GM10266 (cell line): Measurements from ENCODE around the gene CDH24.

Experiments used
- DNase-seq: peaks from one replicate; pipeline ENCODE4 v3.0.0; 2012; ENCODE audit errors: extremely low spot score
- TF ChIP-seq, protein P1 (sequence below): IDR thresholded peaks from 2 replicates; pipeline ENCODE4 v1.5.1; 2012; ENCODE audit warnings: mild to moderate bottlenecking, low read depth; ENCODE audit not compliant: control insufficient read depth, insufficient read depth; ENCODE audit errors: missing control alignments

CDH24 gene

DNA sequence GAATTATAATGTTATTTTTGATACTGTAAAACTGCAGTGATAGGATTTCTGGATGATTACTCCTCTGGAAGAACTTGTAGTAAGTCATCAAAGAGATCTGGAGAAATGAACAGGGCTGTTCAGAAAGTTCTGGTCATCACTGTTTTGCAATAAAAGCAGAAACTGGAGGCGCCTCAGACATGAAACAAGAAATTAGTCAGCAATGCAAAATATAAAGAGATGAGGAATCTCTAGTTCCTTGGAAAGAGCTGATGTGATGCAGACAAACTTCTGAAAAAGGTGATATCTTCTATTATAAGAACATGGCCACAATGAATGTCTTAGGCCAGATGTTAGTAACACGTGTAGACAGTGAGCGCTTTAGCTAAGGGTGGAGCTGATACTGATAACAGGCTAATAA, 28.1 kb upstream of the CDH24 start:
- TF ChIP-seq, protein P1, sequence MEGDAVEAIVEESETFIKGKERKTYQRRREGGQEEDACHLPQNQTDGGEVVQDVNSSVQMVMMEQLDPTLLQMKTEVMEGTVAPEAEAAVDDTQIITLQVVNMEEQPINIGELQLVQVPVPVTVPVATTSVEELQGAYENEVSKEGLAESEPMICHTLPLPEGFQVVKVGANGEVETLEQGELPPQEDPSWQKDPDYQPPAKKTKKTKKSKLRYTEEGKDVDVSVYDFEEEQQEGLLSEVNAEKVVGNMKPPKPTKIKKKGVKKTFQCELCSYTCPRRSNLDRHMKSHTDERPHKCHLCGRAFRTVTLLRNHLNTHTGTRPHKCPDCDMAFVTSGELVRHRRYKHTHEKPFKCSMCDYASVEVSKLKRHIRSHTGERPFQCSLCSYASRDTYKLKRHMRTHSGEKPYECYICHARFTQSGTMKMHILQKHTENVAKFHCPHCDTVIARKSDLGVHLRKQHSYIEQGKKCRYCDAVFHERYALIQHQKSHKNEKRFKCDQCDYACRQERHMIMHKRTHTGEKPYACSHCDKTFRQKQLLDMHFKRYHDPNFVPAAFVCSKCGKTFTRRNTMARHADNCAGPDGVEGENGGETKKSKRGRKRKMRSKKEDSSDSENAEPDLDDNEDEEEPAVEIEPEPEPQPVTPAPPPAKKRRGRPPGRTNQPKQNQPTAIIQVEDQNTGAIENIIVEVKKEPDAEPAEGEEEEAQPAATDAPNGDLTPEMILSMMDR = no peak
- no peak for DNase-seq

DNA sequence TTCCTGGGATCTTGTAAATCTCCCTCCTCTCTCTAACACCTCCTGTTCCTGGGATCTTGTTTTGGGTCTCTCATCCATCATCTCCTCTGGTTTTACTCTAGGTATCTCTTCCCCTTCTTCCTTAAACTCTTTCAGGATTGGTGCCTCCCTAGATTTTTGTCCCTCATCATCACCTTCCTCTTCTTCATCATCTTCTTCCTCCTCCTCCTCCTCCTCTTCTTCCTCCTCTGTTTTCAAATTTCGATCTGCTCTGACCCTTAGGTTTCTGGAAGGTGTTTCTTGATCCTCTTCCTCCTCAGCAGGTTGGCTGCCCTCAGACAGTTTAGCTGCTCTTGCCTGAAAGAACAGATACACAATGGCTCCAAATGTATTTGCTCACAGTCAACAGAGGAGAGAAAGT, 23.2 kb upstream of the CDH24 start:
- no peak for DNase-seq
- TF ChIP-seq, protein P1 = no peak

DNA sequence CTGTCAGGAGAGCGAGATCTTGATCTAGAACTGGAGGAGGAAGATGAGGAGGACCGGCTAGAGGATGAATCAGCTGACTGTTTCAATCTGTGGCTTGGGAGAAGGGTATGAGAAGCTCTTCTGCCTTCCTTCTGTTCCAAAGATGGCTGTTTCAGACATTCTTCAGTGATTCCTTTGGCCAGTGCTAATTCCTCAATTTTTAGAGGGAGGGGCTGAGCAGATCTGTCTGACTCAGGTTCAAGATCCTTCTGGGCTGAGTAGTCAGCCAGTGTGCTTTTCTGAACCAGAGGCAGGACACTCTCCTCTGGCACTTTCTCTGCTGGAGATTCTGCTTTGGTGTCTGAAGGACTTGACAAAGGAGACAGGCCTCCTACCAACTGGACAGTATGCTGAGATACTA, 22.4 kb upstream of the CDH24 start:
- no peak for DNase-seq
- TF ChIP-seq, protein P1 = no peak

DNA sequence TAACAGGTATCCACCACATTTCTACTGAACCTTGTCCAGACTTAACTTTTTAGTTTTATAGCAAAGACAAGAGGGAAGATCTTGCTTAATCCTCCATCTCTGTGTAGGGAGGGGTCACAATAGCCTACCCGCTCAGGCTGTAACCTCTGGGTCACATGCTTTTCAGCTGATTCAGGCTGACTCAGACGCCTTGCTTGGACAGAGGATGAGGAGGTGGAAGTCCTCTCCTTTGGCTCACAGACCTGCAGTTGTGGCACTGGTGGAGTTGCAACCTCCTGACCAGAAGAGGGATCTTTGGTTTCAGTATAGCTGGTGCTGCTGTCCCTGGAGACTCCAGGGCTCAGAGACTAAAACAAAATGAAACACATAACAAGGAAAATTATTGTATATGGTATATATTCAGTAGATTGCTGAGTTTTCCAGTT, 21.4 kb upstream of the CDH24 start:
- TF ChIP-seq, protein P1 = no peak
- DNase-seq = no peak

DNA sequence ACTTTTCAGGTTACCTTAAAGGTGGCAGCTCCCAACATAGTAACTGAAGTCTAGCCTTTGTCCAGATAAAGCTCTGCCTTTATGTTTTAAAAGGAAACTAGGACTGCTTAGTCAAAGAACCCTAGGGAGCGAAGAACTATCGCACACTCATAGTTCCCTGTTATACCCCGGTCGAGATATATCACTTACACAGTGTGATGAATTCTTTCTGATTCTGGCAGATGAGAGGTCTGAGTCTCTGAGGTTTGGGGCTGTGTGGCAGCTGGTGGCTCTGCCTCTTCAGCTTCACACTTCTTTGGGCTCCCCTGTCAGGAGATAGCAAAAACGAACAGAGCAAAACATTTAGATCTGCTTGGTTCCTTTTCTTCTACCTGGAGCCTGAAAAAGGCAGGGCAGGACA, 20.6 kb upstream of the CDH24 start:
- no peak for DNase-seq
- TF ChIP-seq, protein P1 = no peak

DNA sequence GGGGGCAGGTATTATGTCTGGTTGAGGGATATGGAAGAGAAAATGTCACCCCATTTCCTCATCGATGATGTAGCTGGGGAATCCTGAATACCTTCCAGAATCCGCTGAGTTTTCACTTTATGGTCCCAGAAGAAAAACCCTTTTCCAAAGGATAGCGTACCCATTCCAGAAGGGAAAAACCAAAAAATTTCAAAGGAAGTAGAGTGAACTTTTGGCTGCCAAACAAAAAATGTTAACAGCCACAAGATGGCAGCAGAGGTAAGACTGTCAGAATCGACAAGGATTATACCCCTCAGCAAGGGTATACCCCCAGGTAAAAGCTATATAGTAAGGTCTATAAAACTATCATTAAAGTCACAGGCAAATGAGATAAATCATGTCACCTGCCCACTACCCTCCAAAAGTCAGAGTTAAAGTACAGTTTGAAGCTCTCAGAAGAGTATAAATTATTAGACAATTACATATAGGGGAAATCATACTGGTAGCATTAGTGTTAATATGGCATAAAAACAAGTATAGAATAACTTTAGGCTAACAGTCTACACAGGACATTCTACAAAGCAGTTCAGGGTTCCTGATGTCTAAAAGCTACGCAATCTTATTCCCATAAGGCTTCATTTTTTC, 19.6 kb upstream of the CDH24 start:
- TF ChIP-seq, protein P1 = peak; percentile 52
- no peak for DNase-seq

DNA sequence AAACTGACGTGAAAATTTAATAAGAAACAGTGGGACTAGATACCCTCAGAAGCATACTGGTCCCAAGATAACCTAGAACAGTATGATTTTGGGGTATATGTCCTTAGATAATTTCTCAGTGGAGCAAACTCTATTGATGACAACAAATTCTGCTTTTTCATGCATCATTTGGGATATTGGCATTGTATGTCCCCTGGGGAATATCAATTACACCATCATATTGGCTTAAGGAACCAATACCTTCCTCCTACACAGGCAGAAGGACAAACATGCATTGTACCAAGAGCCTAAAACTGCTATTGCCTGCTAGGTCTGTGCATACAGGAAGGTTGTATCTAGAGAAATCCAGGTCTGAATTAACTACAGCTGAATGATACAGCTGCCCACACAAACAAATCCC, 17.6 kb upstream of the CDH24 start:
- no peak for DNase-seq
- TF ChIP-seq, protein P1 = no peak
